Measurements from ENCODE around the gene MAGOHB. TPM values are rescaled to one million over a fixed set of nuclear protein-coding genes. Genes with fewer than 3 reads are reported as not detected.

MAGOHB gene
- total RNA-seq, 1 experiment from 2014 or later = 91.4 TPM

GRCh38 chr12:10623131-10623530, 9.7 kb upstream of the MAGOHB start:
- Histone ChIP-seq H3K27me3 (ENCODE audit: insufficient read depth, low read depth) (no peaks in the 10 kb centered on the region), H3K79me2 (ENCODE audit: low read depth) (no peaks in the 10 kb centered on the region), H2AFZ (no peak overlapping the region), H3K9me3 (ENCODE audit: insufficient read depth, low read depth) (no peaks in the 10 kb centered on the region), H3K4me3 (no peak overlapping the region), H3K36me3 (ENCODE audit: low read depth) (0 out of 2 replicates have a peak, but pooled peaks cover 11% of the 10 kb centered on the region), H3K4me1 (replicated peaks; ENCODE audit: insufficient read depth) (peaks cover 14% of the 10 kb centered on the region), H3K4me2 (no peak overlapping the region), H3K27ac (no peak overlapping the region), H3K9me2 (ENCODE audit: insufficient read depth) (no peaks in the 10 kb centered on the region), H3F3A (ENCODE audit: insufficient read depth, low read depth) (peaks cover 7% of the 10 kb centered on the region), H4K20me1 (ENCODE audit: insufficient read depth) (no peaks in the 10 kb centered on the region)
- TF ChIP-seq CTCF (conservative IDR thresholded peaks at IDR 0.05) (no peak), EZH2 (IDR thresholded peaks at IDR 0.05; ENCODE audit: low read depth) (no peak)
- intact Hi-C loops (cut with micrococcal nuclease; ENCODE audit: unreplicated experiment) = no loop called here
- ChIA-PET CTCF (no interaction called here), POLR2A (ENCODE audit: unreplicated experiment) (no interaction called here)
- DNase-seq = no peak
- BruUV-seq (replicated peaks) = no TSS peak

GRCh38 chr12:10621278-10621677, 7.9 kb upstream of the MAGOHB start:
- no peak overlapping the region for H3K4me2 ChIP-seq
- no peaks in the 10 kb centered on the region for H4K20me1 ChIP-seq (ENCODE audit: insufficient read depth)
- no peaks in the 10 kb centered on the region for H3K79me2 ChIP-seq (ENCODE audit: low read depth)
- 0 out of 2 replicates have a peak, but pooled peaks cover 11% of the 10 kb centered on the region for H3K36me3 ChIP-seq (ENCODE audit: low read depth)
- TF ChIP-seq EZH2 (IDR thresholded peaks at IDR 0.05; ENCODE audit: low read depth) = no peak
- no peak for TF ChIP-seq CTCF (conservative IDR thresholded peaks at IDR 0.05)
- ChIA-PET POLR2A (ENCODE audit: unreplicated experiment) (no interaction called here), CTCF (no interaction called here)
- H3K27me3 ChIP-seq (ENCODE audit: insufficient read depth, low read depth) = no peaks in the 10 kb centered on the region
- no peak for DNase-seq
- peaks cover 15% of the 10 kb centered on the region for H3F3A ChIP-seq (ENCODE audit: insufficient read depth, low read depth)
- H3K9me3 ChIP-seq (ENCODE audit: insufficient read depth, low read depth) = no peaks in the 10 kb centered on the region
- no peaks in the 10 kb centered on the region for H3K9me2 ChIP-seq (ENCODE audit: insufficient read depth)
- H3K4me1 ChIP-seq (replicated peaks; ENCODE audit: insufficient read depth) = peaks cover 23% of the 10 kb centered on the region
- H3K27ac ChIP-seq = no peak overlapping the region
- intact Hi-C loops (cut with micrococcal nuclease; ENCODE audit: unreplicated experiment) = no loop called here
- no TSS peak for BruUV-seq (replicated peaks)
- no peak overlapping the region for H3K4me3 ChIP-seq
- H2AFZ ChIP-seq = no peak overlapping the region

DNA sequence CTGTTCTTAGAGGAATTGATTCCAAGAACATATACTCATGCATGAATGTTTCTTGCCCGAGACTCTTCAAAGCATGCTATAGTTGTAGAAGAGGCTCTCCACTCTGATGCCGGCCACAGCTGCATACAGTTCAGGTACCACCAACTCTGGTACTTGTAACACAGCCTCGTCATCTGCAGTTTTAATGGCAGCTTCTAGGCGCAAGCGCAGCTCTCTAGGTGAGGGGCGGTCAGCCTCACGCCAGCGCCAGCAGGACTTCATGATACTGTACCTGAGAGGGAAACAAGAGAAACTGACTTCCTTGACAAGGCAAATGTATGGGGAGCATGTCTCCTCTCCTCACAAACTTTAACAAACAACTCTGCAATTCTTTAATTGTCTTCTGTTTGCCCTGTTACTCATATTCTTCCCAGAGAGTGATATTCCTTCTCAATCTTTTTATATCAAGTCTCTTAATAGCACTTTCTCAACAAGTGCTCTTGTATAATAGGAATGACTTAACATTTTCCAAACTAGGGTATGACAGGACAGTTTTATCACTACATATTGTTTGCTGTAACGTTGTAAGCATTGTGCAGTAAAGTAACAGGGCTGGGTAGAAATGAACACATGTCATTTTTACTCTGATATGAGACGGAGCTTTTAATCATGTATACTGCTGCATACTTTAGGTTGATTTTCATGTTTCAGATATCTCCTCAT, 6.8 kb upstream of the MAGOHB start:
- Histone ChIP-seq H3F3A (ENCODE audit: insufficient read depth, low read depth) (peaks cover 15% of the 10 kb centered on the region), H2AFZ (no peak overlapping the region), H3K9me2 (ENCODE audit: insufficient read depth) (no peaks in the 10 kb centered on the region), H3K4me2 (no peak overlapping the region), H3K27me3 (ENCODE audit: insufficient read depth, low read depth) (no peaks in the 10 kb centered on the region), H3K27ac (no peak overlapping the region), H3K9me3 (ENCODE audit: insufficient read depth, low read depth) (no peaks in the 10 kb centered on the region), H4K20me1 (ENCODE audit: insufficient read depth) (no peaks in the 10 kb centered on the region), H3K4me3 (no peak overlapping the region), H3K79me2 (ENCODE audit: low read depth) (no peaks in the 10 kb centered on the region), H3K4me1 (replicated peaks; ENCODE audit: insufficient read depth) (peaks cover 23% of the 10 kb centered on the region), H3K36me3 (ENCODE audit: low read depth) (0 out of 2 replicates have a peak, but pooled peaks cover 11% of the 10 kb centered on the region)
- BruUV-seq (replicated peaks) = no TSS peak
- CTCF ChIA-PET = no interaction called here
- intact Hi-C loops (cut with micrococcal nuclease; ENCODE audit: unreplicated experiment) = no loop called here
- no peak for DNase-seq
- TF ChIP-seq CTCF (conservative IDR thresholded peaks at IDR 0.05) = no peak
- POLR2A ChIA-PET (ENCODE audit: unreplicated experiment) = no interaction called here

Measured in PC-9 (cell line).